ENCODE results near the gene CIAO2B.
A peak's percentile ranks its signal among the peaks of the same experiment; 100 is the strongest.
"Not testable (repeated sequence)": the region's sequence is repeated elsewhere in the genome, so short reads cannot be mapped to it uniquely, and the experiment has no call there.

Gene CIAO2B

DNA sequence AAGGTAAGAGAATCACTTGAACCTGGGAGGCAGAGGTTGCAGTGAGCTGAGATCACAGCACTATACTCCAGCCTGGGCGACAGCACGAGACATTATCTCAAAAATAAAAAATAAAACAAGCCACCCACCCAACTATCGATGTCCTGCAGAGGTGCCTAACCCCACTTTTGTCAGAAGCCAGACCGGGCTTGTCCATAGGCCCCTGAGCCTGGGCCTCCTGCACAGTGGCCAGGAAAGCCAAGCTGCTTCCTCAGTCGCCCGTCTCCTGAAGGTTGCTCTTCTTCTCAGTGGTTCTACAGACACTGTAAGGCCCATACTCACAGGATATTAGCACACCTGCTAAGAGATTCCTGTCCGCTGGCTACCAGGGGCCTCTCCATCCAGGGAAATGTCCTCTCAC, 12.3 kb upstream of the CIAO2B start:
- TF ChIP-seq, protein P1, sequence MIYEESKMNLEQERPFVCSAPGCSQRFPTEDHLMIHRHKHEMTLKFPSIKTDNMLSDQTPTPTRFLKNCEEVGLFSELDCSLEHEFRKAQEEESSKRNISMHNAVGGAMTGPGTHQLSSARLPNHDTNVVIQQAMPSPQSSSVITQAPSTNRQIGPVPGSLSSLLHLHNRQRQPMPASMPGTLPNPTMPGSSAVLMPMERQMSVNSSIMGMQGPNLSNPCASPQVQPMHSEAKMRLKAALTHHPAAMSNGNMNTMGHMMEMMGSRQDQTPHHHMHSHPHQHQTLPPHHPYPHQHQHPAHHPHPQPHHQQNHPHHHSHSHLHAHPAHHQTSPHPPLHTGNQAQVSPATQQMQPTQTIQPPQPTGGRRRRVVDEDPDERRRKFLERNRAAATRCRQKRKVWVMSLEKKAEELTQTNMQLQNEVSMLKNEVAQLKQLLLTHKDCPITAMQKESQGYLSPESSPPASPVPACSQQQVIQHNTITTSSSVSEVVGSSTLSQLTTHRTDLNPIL (CRISPR knock-in tag; IDR thresholded peaks at IDR 0.05; ENCODE audit: low read depth), result no peak
- TF ChIP-seq, protein P2, sequence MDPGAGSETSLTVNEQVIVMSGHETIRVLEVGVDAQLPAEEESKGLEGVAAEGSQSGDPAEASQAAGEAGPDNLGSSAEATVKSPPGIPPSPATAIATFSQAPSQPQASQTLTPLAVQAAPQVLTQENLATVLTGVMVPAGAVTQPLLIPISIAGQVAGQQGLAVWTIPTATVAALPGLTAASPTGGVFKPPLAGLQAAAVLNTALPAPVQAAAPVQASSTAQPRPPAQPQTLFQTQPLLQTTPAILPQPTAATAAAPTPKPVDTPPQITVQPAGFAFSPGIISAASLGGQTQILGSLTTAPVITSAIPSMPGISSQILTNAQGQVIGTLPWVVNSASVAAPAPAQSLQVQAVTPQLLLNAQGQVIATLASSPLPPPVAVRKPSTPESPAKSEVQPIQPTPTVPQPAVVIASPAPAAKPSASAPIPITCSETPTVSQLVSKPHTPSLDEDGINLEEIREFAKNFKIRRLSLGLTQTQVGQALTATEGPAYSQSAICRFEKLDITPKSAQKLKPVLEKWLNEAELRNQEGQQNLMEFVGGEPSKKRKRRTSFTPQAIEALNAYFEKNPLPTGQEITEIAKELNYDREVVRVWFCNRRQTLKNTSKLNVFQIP (CRISPR knock-in tag; IDR thresholded peaks at IDR 0.05; ENCODE audit: borderline replicate concordance, low read depth), result no peak
- TF ChIP-seq ZFP30 (CRISPR knock-in tag; IDR thresholded peaks at IDR 0.05), result no peak
- no peak for TF ChIP-seq TOX (CRISPR knock-in tag; IDR thresholded peaks at IDR 0.05; ENCODE audit: borderline replicate concordance)
- no peak for TF ChIP-seq ZNF565 (CRISPR knock-in tag; conservative IDR thresholded peaks at IDR 0.05; ENCODE audit: low read depth)
- no peak for TF ChIP-seq ESRRG (CRISPR knock-in tag; IDR thresholded peaks at IDR 0.05)
- TF ChIP-seq OSR1 (CRISPR knock-in tag; IDR thresholded peaks at IDR 0.05), result no peak
- TF ChIP-seq ZNF8 (CRISPR knock-in tag; IDR thresholded peaks at IDR 0.05), result no peak
- ATAC-seq, result 0 out of 3 replicates have a peak, but pooled peaks have one; percentile 3

DNA sequence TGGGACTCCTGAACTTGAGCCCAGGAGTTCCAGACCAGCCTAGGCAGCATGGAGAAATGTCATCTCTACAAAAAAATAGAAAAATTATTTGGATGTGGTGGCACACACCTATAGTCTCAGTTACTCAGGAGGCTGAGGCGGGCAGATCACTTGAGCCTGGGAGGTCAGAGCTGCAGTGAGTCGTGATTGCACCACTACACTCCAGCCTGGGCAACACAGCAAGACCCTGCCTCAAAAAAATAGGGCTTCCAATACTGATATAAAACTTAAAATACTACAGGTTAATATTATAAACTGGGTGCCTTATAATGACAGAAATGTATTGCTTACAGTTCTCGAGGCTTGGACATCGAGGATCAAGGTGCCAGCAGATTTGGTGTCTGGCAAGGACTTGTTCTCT, 11.7 kb upstream of the CIAO2B start:
- TF ChIP-seq, protein P3, sequence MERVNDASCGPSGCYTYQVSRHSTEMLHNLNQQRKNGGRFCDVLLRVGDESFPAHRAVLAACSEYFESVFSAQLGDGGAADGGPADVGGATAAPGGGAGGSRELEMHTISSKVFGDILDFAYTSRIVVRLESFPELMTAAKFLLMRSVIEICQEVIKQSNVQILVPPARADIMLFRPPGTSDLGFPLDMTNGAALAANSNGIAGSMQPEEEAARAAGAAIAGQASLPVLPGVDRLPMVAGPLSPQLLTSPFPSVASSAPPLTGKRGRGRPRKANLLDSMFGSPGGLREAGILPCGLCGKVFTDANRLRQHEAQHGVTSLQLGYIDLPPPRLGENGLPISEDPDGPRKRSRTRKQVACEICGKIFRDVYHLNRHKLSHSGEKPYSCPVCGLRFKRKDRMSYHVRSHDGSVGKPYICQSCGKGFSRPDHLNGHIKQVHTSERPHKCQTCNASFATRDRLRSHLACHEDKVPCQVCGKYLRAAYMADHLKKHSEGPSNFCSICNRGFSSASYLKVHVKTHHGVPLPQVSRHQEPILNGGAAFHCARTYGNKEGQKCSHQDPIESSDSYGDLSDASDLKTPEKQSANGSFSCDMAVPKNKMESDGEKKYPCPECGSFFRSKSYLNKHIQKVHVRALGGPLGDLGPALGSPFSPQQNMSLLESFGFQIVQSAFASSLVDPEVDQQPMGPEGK (CRISPR knock-in tag; IDR thresholded peaks at IDR 0.05; ENCODE audit: borderline replicate concordance), result no peak
- TF ChIP-seq, protein P4, sequence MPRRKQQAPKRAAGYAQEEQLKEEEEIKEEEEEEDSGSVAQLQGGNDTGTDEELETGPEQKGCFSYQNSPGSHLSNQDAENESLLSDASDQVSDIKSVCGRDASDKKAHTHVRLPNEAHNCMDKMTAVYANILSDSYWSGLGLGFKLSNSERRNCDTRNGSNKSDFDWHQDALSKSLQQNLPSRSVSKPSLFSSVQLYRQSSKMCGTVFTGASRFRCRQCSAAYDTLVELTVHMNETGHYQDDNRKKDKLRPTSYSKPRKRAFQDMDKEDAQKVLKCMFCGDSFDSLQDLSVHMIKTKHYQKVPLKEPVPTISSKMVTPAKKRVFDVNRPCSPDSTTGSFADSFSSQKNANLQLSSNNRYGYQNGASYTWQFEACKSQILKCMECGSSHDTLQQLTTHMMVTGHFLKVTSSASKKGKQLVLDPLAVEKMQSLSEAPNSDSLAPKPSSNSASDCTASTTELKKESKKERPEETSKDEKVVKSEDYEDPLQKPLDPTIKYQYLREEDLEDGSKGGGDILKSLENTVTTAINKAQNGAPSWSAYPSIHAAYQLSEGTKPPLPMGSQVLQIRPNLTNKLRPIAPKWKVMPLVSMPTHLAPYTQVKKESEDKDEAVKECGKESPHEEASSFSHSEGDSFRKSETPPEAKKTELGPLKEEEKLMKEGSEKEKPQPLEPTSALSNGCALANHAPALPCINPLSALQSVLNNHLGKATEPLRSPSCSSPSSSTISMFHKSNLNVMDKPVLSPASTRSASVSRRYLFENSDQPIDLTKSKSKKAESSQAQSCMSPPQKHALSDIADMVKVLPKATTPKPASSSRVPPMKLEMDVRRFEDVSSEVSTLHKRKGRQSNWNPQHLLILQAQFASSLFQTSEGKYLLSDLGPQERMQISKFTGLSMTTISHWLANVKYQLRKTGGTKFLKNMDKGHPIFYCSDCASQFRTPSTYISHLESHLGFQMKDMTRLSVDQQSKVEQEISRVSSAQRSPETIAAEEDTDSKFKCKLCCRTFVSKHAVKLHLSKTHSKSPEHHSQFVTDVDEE (CRISPR knock-in tag; IDR thresholded peaks at IDR 0.05), result no peak
- ATAC-seq, result no peak

DNA sequence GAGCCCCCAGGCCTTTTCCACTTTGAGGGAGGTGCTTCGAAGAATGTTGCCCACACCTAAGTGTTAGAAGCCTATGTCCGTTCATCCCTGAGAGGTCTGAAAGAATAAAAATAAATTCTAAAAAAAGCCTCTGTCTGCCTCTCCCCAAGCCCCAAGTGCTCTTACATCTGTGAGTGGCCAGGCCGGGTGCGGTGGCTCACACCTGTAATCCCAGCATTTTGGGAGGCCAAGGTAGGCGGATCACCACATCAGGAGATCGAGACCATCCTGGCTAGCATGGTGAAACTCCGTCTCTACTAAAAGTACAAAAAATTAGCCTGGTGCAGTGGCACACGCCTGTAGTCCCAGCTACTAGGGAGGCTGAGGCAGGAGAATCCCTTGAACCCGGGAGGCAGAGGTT, 10.8 kb upstream of the CIAO2B start:
- ATAC-seq, result not testable (repeated sequence)

DNA sequence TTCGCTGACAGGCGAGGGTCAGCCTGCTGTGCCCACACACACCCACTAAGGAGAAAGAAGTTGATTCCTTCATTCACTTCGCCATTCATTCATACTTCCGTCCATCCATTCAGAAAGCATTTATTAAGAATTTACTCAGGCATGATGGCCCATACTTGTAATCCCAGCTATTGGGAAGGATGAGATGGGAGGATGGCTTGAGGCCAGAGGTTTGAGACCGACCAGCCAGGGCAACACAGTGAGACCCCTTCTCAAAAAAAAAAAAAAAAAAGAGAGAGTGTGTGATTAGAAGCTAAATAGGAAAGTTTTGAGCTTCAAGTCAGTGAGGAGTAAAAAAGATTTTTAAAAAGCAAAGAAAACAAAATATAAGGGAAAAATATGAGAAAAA, 9.8 kb upstream of the CIAO2B start:
- TF ChIP-seq, protein P1 (CRISPR knock-in tag; IDR thresholded peaks at IDR 0.05; ENCODE audit: low read depth), result no peak
- TF ChIP-seq SNAI2 (CRISPR knock-in tag; IDR thresholded peaks at IDR 0.05), result no peak
- TF ChIP-seq ESRRG (CRISPR knock-in tag; IDR thresholded peaks at IDR 0.05), result no peak
- no peak for TF ChIP-seq ZFP30 (CRISPR knock-in tag; IDR thresholded peaks at IDR 0.05)
- no peak for TF ChIP-seq ISL1 (CRISPR knock-in tag; IDR thresholded peaks at IDR 0.05)
- TF ChIP-seq OSR1 (CRISPR knock-in tag; IDR thresholded peaks at IDR 0.05), result no peak
- TF ChIP-seq, protein P4 (CRISPR knock-in tag; IDR thresholded peaks at IDR 0.05), result no peak
- no peak for TF ChIP-seq PPARA (CRISPR knock-in tag; IDR thresholded peaks at IDR 0.05; ENCODE audit: borderline replicate concordance)
- no peak for TF ChIP-seq RARB (CRISPR knock-in tag; IDR thresholded peaks at IDR 0.05)
- TF ChIP-seq, protein P3 (CRISPR knock-in tag; IDR thresholded peaks at IDR 0.05; ENCODE audit: borderline replicate concordance), result no peak
- no peak for TF ChIP-seq CSDC2 (CRISPR knock-in tag; IDR thresholded peaks at IDR 0.05)
- no peak for TF ChIP-seq ZC3H10 (CRISPR knock-in tag; IDR thresholded peaks at IDR 0.05)
- no peak for TF ChIP-seq ZNF8 (CRISPR knock-in tag; IDR thresholded peaks at IDR 0.05)
- no peak for TF ChIP-seq BACH2 (CRISPR knock-in tag; IDR thresholded peaks at IDR 0.05; ENCODE audit: borderline replicate concordance)
- no peak for TF ChIP-seq GLIS3 (CRISPR knock-in tag; IDR thresholded peaks at IDR 0.05)
- TF ChIP-seq, protein P5, sequence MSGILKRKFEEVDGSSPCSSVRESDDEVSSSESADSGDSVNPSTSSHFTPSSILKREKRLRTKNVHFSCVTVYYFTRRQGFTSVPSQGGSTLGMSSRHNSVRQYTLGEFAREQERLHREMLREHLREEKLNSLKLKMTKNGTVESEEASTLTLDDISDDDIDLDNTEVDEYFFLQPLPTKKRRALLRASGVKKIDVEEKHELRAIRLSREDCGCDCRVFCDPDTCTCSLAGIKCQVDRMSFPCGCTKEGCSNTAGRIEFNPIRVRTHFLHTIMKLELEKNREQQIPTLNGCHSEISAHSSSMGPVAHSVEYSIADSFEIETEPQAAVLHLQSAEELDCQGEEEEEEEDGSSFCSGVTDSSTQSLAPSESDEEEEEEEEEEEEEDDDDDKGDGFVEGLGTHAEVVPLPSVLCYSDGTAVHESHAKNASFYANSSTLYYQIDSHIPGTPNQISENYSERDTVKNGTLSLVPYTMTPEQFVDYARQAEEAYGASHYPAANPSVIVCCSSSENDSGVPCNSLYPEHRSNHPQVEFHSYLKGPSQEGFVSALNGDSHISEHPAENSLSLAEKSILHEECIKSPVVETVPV (CRISPR knock-in tag; IDR thresholded peaks at IDR 0.05), result no peak
- TF ChIP-seq ARNTL (CRISPR knock-in tag; IDR thresholded peaks at IDR 0.05; ENCODE audit: borderline replicate concordance, low read depth), result no peak
- no peak for TF ChIP-seq TCF4 (CRISPR knock-in tag; IDR thresholded peaks at IDR 0.05; ENCODE audit: borderline replicate concordance)

More for the DNA sequence above, 9.8 kb upstream of the CIAO2B start:
- no peak for ATAC-seq
